HepG2 (cell line): Measurements from ENCODE around the gene ZMYND8. TPM values are rescaled to one million over a fixed set of nuclear protein-coding genes. Genes with fewer than 3 reads are reported as not detected.

Experiments used
- ATF5 ChIP-seq: sonication (generic); formaldehyde crosslinking; IDR thresholded peaks from 2 replicates; pipeline ENCODE4 v1.4.0; 2020; ENCODE audit warnings: mild to moderate bottlenecking, low read depth, missing genetic modification reagents
- CHD4 ChIP-seq: fragments of 200-600 bp; sonication (generic); IDR thresholded peaks from 2 replicates; pipeline ENCODE4 v1.7.0; 2017; ENCODE audit warnings: mild to moderate bottlenecking, low read length, borderline replicate concordance
- EP300 ChIP-seq, 3 experiments: sonication (generic) in 1 of 3; formaldehyde crosslinking in 1 of 3; IDR thresholded peaks; 2 replicates each; pipeline versions ENCODE4 v1.5.1 to v1.6.1; 2011 to 2020; ENCODE audit warnings: low read depth in 2 of 3, low read length in 2 of 3, borderline replicate concordance in 1 of 3, improper control_type of control experiment in 1 of 3, mild to moderate bottlenecking in 1 of 3, missing genetic modification reagents in 1 of 3, moderate library complexity in 1 of 3
- FLYWCH1 ChIP-seq: sonication (generic); formaldehyde crosslinking; IDR thresholded peaks from 2 replicates; pipeline ENCODE4 v1.8.1; 2023; ENCODE audit warnings: mild to moderate bottlenecking, missing genetic modification reagents
- FOXA1 ChIP-seq, 2 experiments: fragments of 450-650 bp in 1 of 2; sonication (generic) in 1 of 2; formaldehyde crosslinking in 1 of 2; IDR thresholded peaks; 2 replicates each; pipeline versions ENCODE4 v1.4.0 to v1.6.1; 2016 to 2020; ENCODE audit warnings: missing genetic modification reagents in 1 of 2
- GLMP ChIP-seq: sonication (generic); formaldehyde crosslinking; IDR thresholded peaks from 2 replicates; pipeline ENCODE4 v1.9.0; 2021; ENCODE audit warnings: missing genetic modification reagents, mild to moderate bottlenecking, borderline replicate concordance
- MTA3 ChIP-seq: sonication (generic); formaldehyde crosslinking; IDR thresholded peaks from 2 replicates; pipeline ENCODE4 v1.4.0; 2020; ENCODE audit warnings: missing genetic modification reagents
- MTF2 ChIP-seq: sonication (generic); formaldehyde crosslinking; IDR thresholded peaks from 2 replicates; pipeline ENCODE4 v1.5.0; 2020; ENCODE audit warnings: missing genetic modification reagents, borderline replicate concordance
- NCOA2 ChIP-seq: sonication (generic); formaldehyde crosslinking; IDR thresholded peaks from 2 replicates; pipeline ENCODE4 v1.8.0; 2022; ENCODE audit warnings: inconsistent platforms
- PBX2 ChIP-seq: IDR thresholded peaks from 2 replicates; pipeline ENCODE4 v1.6.1; 2016; ENCODE audit warnings: control low read depth
- PHF21A ChIP-seq: sonication (generic); formaldehyde crosslinking; IDR thresholded peaks from 2 replicates; pipeline ENCODE4 v1.5.0; 2020; ENCODE audit warnings: mild to moderate bottlenecking, missing genetic modification reagents
- POLR2G ChIP-seq: fragments of 200-400 bp; formaldehyde crosslinking; IDR thresholded peaks from 2 replicates; pipeline ENCODE4 v1.6.1; 2018; ENCODE audit warnings: mild to moderate bottlenecking, low read depth, low read length, moderate library complexity
- SATB2 ChIP-seq: sonication (generic); formaldehyde crosslinking; IDR thresholded peaks from 2 replicates; pipeline ENCODE4 v1.5.0; 2020; ENCODE audit warnings: missing genetic modification reagents
- SCMH1 ChIP-seq: sonication (generic); formaldehyde crosslinking; IDR thresholded peaks from 2 replicates; pipeline ENCODE4 v1.9.0; 2021; ENCODE audit warnings: missing genetic modification reagents, mild to moderate bottlenecking, borderline replicate concordance
- SMAD3 ChIP-seq: sonication (generic); formaldehyde crosslinking; IDR thresholded peaks from 2 replicates; pipeline ENCODE4 v1.4.0; 2020; ENCODE audit warnings: missing genetic modification reagents
- SP5 ChIP-seq: IDR thresholded peaks from 2 replicates; pipeline ENCODE4 v1.6.1; 2016; ENCODE audit warnings: low read depth, borderline replicate concordance
- SRSF9 ChIP-seq: fragments of 200-400 bp; formaldehyde crosslinking; IDR thresholded peaks from 2 replicates; pipeline ENCODE4 v1.6.1; 2018; ENCODE audit warnings: borderline replicate concordance, mild to moderate bottlenecking, low read depth, low read length; ENCODE audit not compliant: insufficient read depth, poor library complexity, severe bottlenecking
- SRY ChIP-seq: sonication (generic); formaldehyde crosslinking; IDR thresholded peaks from 2 replicates; pipeline ENCODE4 v1.8.0; 2022; ENCODE audit warnings: mild to moderate bottlenecking, missing genetic modification reagents
- ZC3H4 ChIP-seq: sonication (generic); formaldehyde crosslinking; IDR thresholded peaks from 2 replicates; pipeline ENCODE4 v1.4.0; 2020; ENCODE audit warnings: missing genetic modification reagents, borderline replicate concordance
- ZNF17 ChIP-seq: sonication (generic); formaldehyde crosslinking; IDR thresholded peaks from 2 replicates; pipeline ENCODE4 v1.5.0; 2020; ENCODE audit warnings: mild to moderate bottlenecking, missing genetic modification reagents
- ZNF432 ChIP-seq: sonication (generic); formaldehyde crosslinking; IDR thresholded peaks from 2 replicates; pipeline ENCODE4 v1.5.0; 2020; ENCODE audit warnings: missing genetic modification reagents, mild to moderate bottlenecking, borderline replicate concordance
- ZNF616 ChIP-seq: sonication (generic); formaldehyde crosslinking; IDR thresholded peaks from 2 replicates; pipeline ENCODE4 v1.5.0; 2020; ENCODE audit warnings: low read depth, mild to moderate bottlenecking, missing genetic modification reagents
- ZNF703 ChIP-seq: sonication (generic); formaldehyde crosslinking; IDR thresholded peaks from 2 replicates; pipeline ENCODE4 v1.5.1; 2020; ENCODE audit warnings: missing genetic modification reagents, mild to moderate bottlenecking, moderate library complexity, borderline replicate concordance
- ZNF704 ChIP-seq: sonication (generic); formaldehyde crosslinking; IDR thresholded peaks from 2 replicates; pipeline ENCODE4 v1.8.1; 2023; ENCODE audit warnings: mild to moderate bottlenecking, inconsistent platforms, moderate library complexity, missing genetic modification reagents, borderline replicate concordance
- ZNF790 ChIP-seq: sonication (generic); formaldehyde crosslinking; IDR thresholded peaks from 2 replicates; pipeline ENCODE4 v1.8.0; 2022; ENCODE audit warnings: missing genetic modification reagents, mild to moderate bottlenecking, borderline replicate concordance
- polyA plus RNA-seq, 8 experiments: library from polyadenylated mRNA; depleted of rRNA in 3 of 8; stranded (reverse) in 7 of 8; unstranded in 1 of 8; fragments of >200 nt; fragmentation: Illumina TruSeq in 4 of 8; extraction: Trizol in 4 of 8; gene quantifications; 2 replicates each; pipeline versions ENCODE4 v1.2.1 to v1.2.3, GENCODE V29; 2011 to 2016; ENCODE audit warnings: low read depth in 4 of 8, missing spikeins in 1 of 8, mixed read lengths in 1 of 8; ENCODE audit not compliant: insufficient read depth in 1 of 8
- total RNA-seq, 5 experiments: library from RNA; depleted of rRNA; stranded (reverse); fragments of >200 nt; fragmentation: Illumina TruSeq; extraction: Trizol; gene quantifications; 2 replicates each; pipeline ENCODE4 v1.2.3, GENCODE V29; 2016; ENCODE audit warnings: low read depth in 1 of 5

The ZMYND8 gene
- total and polyA plus RNA-seq, 2 of the 13 experiments (the other 11 are each of a cell fraction or from before 2014, with no cell fraction given) = 53.9 to 84.7 TPM

- TF ChIP-seq GLMP (CRISPR knock-in tag) (no peak), SCMH1 (CRISPR knock-in tag) (no peak), SRSF9 (no peak), ZNF790 (CRISPR knock-in tag) (no peak), SMAD3 (CRISPR knock-in tag) (peak; percentile 49; the same call in 1 of the 2 replicates), SATB2 (CRISPR knock-in tag) (no peak), SP5 (CRISPR knock-in tag) (0 out of 2 replicates have a peak, but pooled peaks have one; percentile 19), FOXA1 (IDR thresholded peaks at IDR 0.05) (no peak), FOXA1 (CRISPR knock-in tag; IDR thresholded peaks at IDR 0.05) (peak; percentile 87), EP300 (IDR thresholded peaks at IDR 0.05; ENCODE audit: low read depth in 2 of 2, low read length in 2 of 2) (0 out of 4 replicates have a peak, but pooled peaks of 1 of the 2 experiments have one; percentile 21), EP300 (CRISPR knock-in tag; IDR thresholded peaks at IDR 0.05; ENCODE audit: borderline replicate concordance) (no peak), ZNF704 (CRISPR knock-in tag) (no peak), POLR2G (peak; percentile 88), MTF2 (CRISPR knock-in tag) (no peak; the same call in 1 of the 2 replicates), ZNF616 (CRISPR knock-in tag) (no peak), ZNF17 (CRISPR knock-in tag) (no peak), FLYWCH1 (CRISPR knock-in tag) (no peak), SRY (CRISPR knock-in tag) (peak; percentile 62), PHF21A (CRISPR knock-in tag) (no peak), NCOA2 (CRISPR knock-in tag) (peak; percentile 63), PBX2 (CRISPR knock-in tag) (no peak), ATF5 (CRISPR knock-in tag) (0 out of 2 replicates have a peak, but pooled peaks have one; percentile 6), ZC3H4 (CRISPR knock-in tag) (no peak; the same call in 1 of the 2 replicates), MTA3 (CRISPR knock-in tag) (no peak), ZNF703 (CRISPR knock-in tag) (no peak; the same call in 1 of the 2 replicates), CHD4 (no peak), ZNF432 (CRISPR knock-in tag) (no peak)
Observed at GRCh38 chr20:47356526-47357295, at the start of gene ZMYND8 (continued).
